HepG2 (cell line): ENCODE data around the gene TXNRD2. TPM values are rescaled to one million over a fixed set of nuclear protein-coding genes. Genes with fewer than 3 reads are reported as not detected.

ENCODE experiments used
- ASH2L ChIP-seq: fragments of 300-600, 200-600 bp; sonication (generic); IDR thresholded peaks from 2 replicates; pipeline ENCODE4 v1.7.0; 2017; ENCODE audit warnings: low read depth, mild to moderate bottlenecking, moderate library complexity, mixed read lengths, low read length; ENCODE audit not compliant: insufficient read length
- DNMT1 ChIP-seq: sonication (generic); formaldehyde crosslinking; IDR thresholded peaks from 2 replicates; pipeline ENCODE4 v1.5.1; 2020; ENCODE audit warnings: mild to moderate bottlenecking, missing genetic modification reagents
- HDAC6 ChIP-seq: fragments of 200-600 bp; sonication (generic); IDR thresholded peaks from 2 replicates; pipeline ENCODE4 v1.7.0; 2017; ENCODE audit warnings: mild to moderate bottlenecking, antibody characterized with exemption, low read length, low read depth
- HMGXB3 ChIP-seq: sonication (generic); formaldehyde crosslinking; IDR thresholded peaks from 2 replicates; pipeline ENCODE4 v1.4.0; 2020; ENCODE audit warnings: missing genetic modification reagents, borderline replicate concordance
- ISX ChIP-seq: sonication (generic); formaldehyde crosslinking; conservative IDR thresholded peaks from 2 replicates; pipeline ENCODE4 v1.5.0; 2020; ENCODE audit warnings: missing genetic modification reagents
- JUNB ChIP-seq: sonication (generic); formaldehyde crosslinking; IDR thresholded peaks from 2 replicates; pipeline ENCODE4 v1.8.0; 2022; ENCODE audit warnings: missing genetic modification reagents, mild to moderate bottlenecking, borderline replicate concordance
- MIER3 ChIP-seq: IDR thresholded peaks from 2 replicates; pipeline ENCODE4 v1.6.1; 2016; ENCODE audit warnings: missing compliant biosample characterization, borderline replicate concordance
- MLXIP ChIP-seq: sonication (generic); formaldehyde crosslinking; IDR thresholded peaks from 2 replicates; pipeline ENCODE4 v1.9.0; 2021; ENCODE audit warnings: missing genetic modification reagents, borderline replicate concordance
- SIX4 ChIP-seq: sonication (generic); formaldehyde crosslinking; IDR thresholded peaks from 2 replicates; pipeline ENCODE4 v1.4.0; 2020; ENCODE audit warnings: missing genetic modification reagents
- SMAD1 ChIP-seq: sonication (generic); formaldehyde crosslinking; IDR thresholded peaks from 2 replicates; pipeline ENCODE4 v1.4.0; 2020; ENCODE audit warnings: missing genetic modification reagents, low read depth, mild to moderate bottlenecking, borderline replicate concordance
- SNAPC5 ChIP-seq: sonication (generic); formaldehyde crosslinking; IDR thresholded peaks from 2 replicates; pipeline ENCODE4 v1.8.1; 2023; ENCODE audit warnings: mild to moderate bottlenecking, missing genetic modification reagents, borderline replicate concordance
- USF2 ChIP-seq, 2 experiments: sonication (generic) in 1 of 2; formaldehyde crosslinking in 1 of 2; IDR thresholded peaks; 2 replicates each; pipeline versions ENCODE4 v1.5.1 to v1.6.1; 2011 to 2020; ENCODE audit warnings: borderline replicate concordance in 1 of 2, low read depth in 1 of 2, low read length in 1 of 2, mild to moderate bottlenecking in 1 of 2, missing genetic modification reagents in 1 of 2, moderate library complexity in 1 of 2
- ZNF230 ChIP-seq: sonication (generic); formaldehyde crosslinking; IDR thresholded peaks from 2 replicates; pipeline ENCODE4 v1.4.0; 2020; ENCODE audit warnings: mild to moderate bottlenecking, missing genetic modification reagents
- ZNF337 ChIP-seq: sonication (generic); formaldehyde crosslinking; IDR thresholded peaks from 2 replicates; pipeline ENCODE4 v1.5.1; 2020; ENCODE audit warnings: missing genetic modification reagents, low read depth, mild to moderate bottlenecking, borderline replicate concordance
- ZNF775 ChIP-seq: sonication (generic); formaldehyde crosslinking; IDR thresholded peaks from 2 replicates; pipeline ENCODE4 v1.4.0; 2020; ENCODE audit warnings: missing genetic modification reagents, mild to moderate bottlenecking, moderate library complexity, borderline replicate concordance
- ZNF790 ChIP-seq: sonication (generic); formaldehyde crosslinking; IDR thresholded peaks from 2 replicates; pipeline ENCODE4 v1.8.0; 2022; ENCODE audit warnings: missing genetic modification reagents, mild to moderate bottlenecking, borderline replicate concordance
- polyA plus RNA-seq, 8 experiments: library from polyadenylated mRNA; depleted of rRNA in 3 of 8; stranded (reverse) in 7 of 8; unstranded in 1 of 8; fragments of >200 nt; fragmentation: Illumina TruSeq in 4 of 8; extraction: Trizol in 4 of 8; gene quantifications; 2 replicates each; pipeline versions ENCODE4 v1.2.1 to v1.2.3, GENCODE V29; 2011 to 2016; ENCODE audit warnings: low read depth in 4 of 8, missing spikeins in 1 of 8, mixed read lengths in 1 of 8; ENCODE audit not compliant: insufficient read depth in 1 of 8
- total RNA-seq, 5 experiments: library from RNA; depleted of rRNA; stranded (reverse); fragments of >200 nt; fragmentation: Illumina TruSeq; extraction: Trizol; gene quantifications; 2 replicates each; pipeline ENCODE4 v1.2.3, GENCODE V29; 2016; ENCODE audit warnings: low read depth in 1 of 5

The TXNRD2 gene
- total and polyA plus RNA-seq, 2 of the 13 experiments (the other 11 are each of a cell fraction or from before 2014, with no cell fraction given): 17.5 to 18.6 TPM

GRCh38 chr22:19970479-19971275 lies 29.1 kb upstream of the TXNRD2 start (continued):
- peak; percentile 62; the same call in 1 of the 2 replicates for TF ChIP-seq HMGXB3
- TF ChIP-seq USF2 (IDR thresholded peaks at IDR 0.05; ENCODE audit: low read depth, low read length): no peak
- no peak; the same call in 1 of the 2 replicates for TF ChIP-seq USF2 (CRISPR knock-in tag; IDR thresholded peaks at IDR 0.05; ENCODE audit: borderline replicate concordance)
- TF ChIP-seq ZNF230: 0 out of 2 replicates have a peak, but pooled peaks have one; percentile 40
- 0 out of 2 replicates have a peak, but pooled peaks have one; percentile 30 for TF ChIP-seq SIX4 (CRISPR knock-in tag)
- TF ChIP-seq ZNF775 (CRISPR knock-in tag): no peak
- peak; percentile 61 for TF ChIP-seq ASH2L
- TF ChIP-seq MLXIP (CRISPR knock-in tag): no peak
- TF ChIP-seq ZNF790 (CRISPR knock-in tag): no peak
- TF ChIP-seq SMAD1: peak; percentile 74; the same call in 1 of the 2 replicates
- 0 out of 2 replicates have a peak, but pooled peaks have one; percentile 40 for TF ChIP-seq SNAPC5
- TF ChIP-seq MIER3 (CRISPR knock-in tag): peak; percentile 77; the same call in 1 of the 2 replicates
- TF ChIP-seq HDAC6: no peak
- TF ChIP-seq DNMT1 (CRISPR knock-in tag): peak; percentile 41; the same call in 1 of the 2 replicates
- peak; percentile 60; the same call in 1 of the 2 replicates for TF ChIP-seq JUNB (CRISPR knock-in tag)
- TF ChIP-seq ZNF337 (CRISPR knock-in tag): peak; percentile 10; the same call in 1 of the 2 replicates
- no peak for TF ChIP-seq ISX (CRISPR knock-in tag)
